Measurements from ENCODE around the gene URB2.
A peak's percentile ranks its signal among the peaks of the same experiment; 100 is the strongest.
"Not testable (repeated sequence)": the region's sequence is repeated elsewhere in the genome, so short reads cannot be mapped to it uniquely, and the experiment has no call there.

The URB2 gene

GRCh38 chr1:229617351-229618100, 8.5 kb upstream of the URB2 start:
- no peak for DNase-seq

GRCh38 chr1:229619002-229619401, 7.0 kb upstream of the URB2 start:
- no peak for DNase-seq

DNA sequence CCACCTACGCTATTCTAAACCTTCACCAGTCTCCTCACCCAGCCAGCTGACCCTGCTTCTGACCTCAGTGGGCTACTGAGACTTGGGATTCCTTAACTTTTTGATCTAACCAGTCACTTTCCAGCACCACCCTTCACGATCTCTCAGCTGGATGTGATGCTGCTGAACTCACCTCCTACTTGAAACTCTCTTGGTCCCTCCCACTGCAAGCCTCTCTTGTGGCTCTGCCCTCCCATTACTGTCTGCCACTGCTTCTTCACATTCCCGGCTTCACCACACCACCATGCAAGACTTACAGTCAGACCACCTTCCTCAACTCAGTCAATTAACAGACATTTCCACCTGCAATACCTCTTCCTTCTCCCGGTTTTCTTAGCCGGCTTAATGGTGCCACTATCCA, 6.4 kb upstream of the URB2 start:
- DNase-seq, result no peak

DNA sequence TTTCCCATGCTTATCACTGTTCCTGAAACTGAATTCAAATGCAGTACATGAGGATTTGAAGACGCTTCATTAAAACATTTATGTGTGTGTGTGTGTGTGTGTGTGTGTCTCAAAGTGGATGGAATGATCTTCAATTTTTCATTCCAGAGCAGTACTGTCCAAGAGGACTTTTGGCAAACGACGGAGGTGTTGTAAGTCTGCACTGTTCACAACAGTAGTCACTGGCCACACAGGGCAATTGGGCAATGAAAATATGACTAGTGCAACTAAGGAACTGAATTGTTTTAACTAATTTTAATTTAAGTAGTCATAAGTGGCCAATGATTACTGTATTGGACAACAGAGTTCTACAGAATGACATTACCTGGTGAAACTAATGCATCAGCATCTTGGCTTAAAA, 5.2 kb upstream of the URB2 start:
- DNase-seq, result no peak

DNA sequence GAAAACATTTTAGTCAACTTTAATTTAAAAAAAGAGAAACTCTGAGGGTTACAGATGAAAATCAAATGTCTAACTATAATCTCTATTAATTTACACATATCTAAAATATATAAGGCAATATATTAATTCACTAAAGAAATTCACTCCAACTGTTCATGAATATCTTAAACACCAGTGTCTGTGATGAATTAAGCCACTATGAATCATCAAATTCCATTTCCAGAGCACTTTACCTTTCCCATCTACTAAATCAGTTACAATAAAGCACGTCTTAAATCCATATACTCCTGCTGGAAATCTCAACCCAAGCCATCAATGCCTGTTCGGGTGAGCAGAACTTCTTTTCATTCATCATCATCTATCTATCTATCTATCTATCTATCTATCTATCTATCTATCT, 4.4 kb upstream of the URB2 start:
- no peak for DNase-seq

DNA sequence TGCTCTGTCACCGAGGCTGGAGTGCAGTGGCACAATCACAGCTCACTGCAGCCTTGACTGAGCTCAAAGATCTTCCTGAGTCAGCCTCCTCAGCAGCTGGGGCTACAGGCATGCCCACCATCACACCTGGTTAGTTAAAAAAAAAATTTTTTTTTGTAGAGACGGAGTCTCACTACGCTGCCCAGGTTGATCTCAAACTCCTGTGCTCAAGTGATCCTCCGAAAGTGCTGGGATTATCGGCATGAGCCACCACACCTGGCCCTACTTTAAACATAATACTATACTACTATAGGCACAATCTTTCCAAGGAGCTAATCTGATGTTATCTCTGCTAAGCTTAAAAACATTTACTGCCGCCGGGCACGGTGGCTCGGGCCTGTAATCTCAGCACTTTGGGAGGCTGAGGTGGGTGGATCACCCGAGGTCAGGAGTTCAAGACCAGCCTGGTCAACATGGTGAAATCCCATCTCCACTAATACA, 3.4 kb upstream of the URB2 start:
- not testable (repeated sequence) for DNase-seq

- no peak for DNase-seq
These were observed 2.8 kb upstream of the URB2 start for GRCh38 chr1:229623225-229623624.

- no peak for DNase-seq
These were observed 2.2 kb upstream of the URB2 start for GRCh38 chr1:229623838-229624237.

GRCh38 chr1:229624521-229625070, 1.5 kb upstream of the URB2 start:
- DNase-seq, result no peak

GRCh38 chr1:229625071-229625914, 754 bp upstream of the URB2 start:
- no peak for DNase-seq

DNA sequence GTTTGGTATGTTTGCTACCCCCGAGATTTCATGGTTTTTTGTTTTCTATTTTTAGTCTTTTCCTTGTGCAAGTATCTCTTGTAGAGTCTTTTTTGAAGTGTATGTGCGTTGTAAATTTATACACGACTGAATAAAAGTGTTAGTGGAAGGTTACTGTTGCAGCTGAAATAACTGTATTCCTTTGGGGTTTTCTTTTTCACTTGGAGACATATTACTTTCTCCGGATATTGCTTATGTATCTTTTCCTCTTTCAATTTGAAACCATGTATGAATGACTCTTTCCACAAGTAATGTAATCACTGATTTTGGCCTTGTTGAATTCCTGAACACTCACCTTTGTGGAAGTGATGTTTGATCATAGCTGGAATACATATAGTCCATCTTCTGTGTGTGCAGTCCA, 956 bp downstream of the URB2 start:
- DNase-seq, result no peak

DNA sequence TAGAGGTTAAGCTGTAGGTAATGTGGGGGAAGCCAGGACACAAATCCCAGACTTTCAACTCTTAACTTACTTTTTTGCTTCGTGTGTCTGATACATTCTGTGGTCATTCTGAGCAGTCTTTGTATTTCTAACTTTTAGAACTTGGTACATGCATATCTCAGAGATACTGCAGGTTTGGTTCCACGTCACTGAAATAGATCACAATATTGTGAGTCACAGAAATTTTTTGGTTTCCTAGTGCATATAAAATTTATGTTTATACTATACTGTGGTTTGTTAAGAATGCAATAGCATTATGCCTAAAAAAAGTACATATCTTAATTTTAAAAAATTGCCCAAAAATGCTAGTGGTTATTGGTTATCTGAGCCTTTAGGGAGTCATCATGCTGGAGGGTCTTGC, 3.2 kb downstream of the URB2 start:
- DNase-seq, result no peak

GRCh38 chr1:229631148-229631547, 5.1 kb downstream of the URB2 start:
- no peak for DNase-seq

GRCh38 chr1:229631966-229632365, 5.9 kb downstream of the URB2 start:
- no peak for DNase-seq

GRCh38 chr1:229636042-229636441, 10.0 kb downstream of the URB2 start:
- no peak for DNase-seq

GRCh38 chr1:229637746-229638145, 11.7 kb downstream of the URB2 start:
- DNase-seq, result no peak

DNA sequence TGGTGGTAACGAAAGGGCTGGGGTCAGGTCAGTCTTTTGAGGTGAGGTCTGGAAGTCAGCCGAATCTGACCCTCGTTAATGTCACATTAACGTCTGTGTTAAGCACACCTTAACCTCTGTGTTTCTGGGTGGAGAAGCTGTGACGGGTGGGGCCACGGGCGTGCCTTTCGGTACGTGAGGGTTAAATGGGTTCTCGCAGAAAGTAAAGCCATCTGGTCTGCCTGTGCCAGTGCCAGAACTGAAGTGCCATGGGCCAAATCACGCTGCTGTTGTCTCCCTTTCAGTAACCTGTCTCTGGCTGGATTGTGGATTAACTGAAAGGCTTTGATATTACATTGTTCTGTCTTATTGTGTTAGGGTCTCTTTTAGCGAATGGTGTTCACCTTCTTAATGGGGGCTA, 14.4 kb downstream of the URB2 start:
- peak; percentile 78 for DNase-seq

DNA sequence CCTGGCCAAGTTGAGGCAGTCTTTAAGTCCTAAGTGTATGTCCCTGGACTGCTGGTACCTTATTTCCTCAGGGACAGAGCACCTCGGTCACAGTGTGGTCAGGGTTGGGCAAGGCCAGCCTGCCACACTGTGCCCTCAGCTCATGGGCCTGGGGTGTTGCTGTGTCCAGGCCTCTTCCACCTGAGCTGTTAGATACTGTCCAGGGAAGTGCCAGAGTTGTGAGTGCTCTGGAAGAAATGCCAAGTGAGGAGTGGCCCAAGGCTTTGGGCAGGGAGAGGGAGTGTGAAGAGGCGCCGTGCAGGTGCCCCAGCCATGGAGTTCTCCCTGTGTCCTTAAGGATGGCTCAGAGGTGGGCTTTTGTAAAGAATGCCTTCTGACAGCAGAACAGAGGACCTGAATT, 15.3 kb downstream of the URB2 start:
- DNase-seq, result no peak

GRCh38 chr1:229642376-229642775, 16.3 kb downstream of the URB2 start:
- peak; percentile 14 for DNase-seq

- no peak for DNase-seq
These were observed 16.9 kb downstream of the URB2 start for GRCh38 chr1:229642970-229643369.

GRCh38 chr1:229643996-229644745, 18.1 kb downstream of the URB2 start:
- no peak for DNase-seq

DNA sequence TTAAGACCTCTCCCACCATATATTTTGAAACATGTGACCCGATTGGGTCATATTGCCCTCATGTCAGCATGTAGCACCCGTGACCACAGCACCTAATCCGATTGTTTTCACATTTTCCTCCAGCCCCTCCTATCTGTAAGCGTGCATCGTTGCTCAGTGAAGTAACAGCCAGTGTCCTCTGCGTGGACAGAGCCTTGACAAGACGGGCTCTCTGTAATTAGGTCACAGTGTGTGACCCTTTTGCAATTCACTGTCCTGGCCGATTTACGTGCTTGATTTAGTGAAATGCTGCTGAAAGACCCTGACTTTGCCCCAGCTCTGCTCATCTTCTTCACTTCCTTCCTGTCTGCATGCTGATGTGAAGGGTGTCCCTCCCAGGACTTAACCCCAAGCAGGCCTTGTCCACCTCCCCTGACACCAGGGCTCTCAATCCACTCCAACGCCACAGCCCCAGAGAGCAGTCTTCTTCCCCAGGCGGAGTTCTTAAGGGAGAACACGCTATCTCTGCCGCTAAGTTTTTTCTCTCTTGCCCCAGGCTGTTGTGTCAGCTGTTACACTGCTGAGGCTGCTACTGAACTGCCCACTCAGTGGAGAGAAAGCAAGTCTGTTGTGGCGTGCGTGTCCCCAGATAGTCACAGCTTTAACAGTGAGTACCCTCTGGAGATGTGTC, 19.4 kb downstream of the URB2 start:
- no peak for DNase-seq

GRCh38 chr1:229648406-229648805, 22.4 kb downstream of the URB2 start:
- DNase-seq, result no peak
